ENCODE data around the gene FAM171A2. TPM values are rescaled to one million over a fixed set of nuclear protein-coding genes. Genes with fewer than 3 reads are reported as not detected.

FAM171A2 gene
- total RNA-seq, 4 donors from 2014 or later: 0.10 to 0.47 (median 0.23) TPM; not detected in 1

DNA sequence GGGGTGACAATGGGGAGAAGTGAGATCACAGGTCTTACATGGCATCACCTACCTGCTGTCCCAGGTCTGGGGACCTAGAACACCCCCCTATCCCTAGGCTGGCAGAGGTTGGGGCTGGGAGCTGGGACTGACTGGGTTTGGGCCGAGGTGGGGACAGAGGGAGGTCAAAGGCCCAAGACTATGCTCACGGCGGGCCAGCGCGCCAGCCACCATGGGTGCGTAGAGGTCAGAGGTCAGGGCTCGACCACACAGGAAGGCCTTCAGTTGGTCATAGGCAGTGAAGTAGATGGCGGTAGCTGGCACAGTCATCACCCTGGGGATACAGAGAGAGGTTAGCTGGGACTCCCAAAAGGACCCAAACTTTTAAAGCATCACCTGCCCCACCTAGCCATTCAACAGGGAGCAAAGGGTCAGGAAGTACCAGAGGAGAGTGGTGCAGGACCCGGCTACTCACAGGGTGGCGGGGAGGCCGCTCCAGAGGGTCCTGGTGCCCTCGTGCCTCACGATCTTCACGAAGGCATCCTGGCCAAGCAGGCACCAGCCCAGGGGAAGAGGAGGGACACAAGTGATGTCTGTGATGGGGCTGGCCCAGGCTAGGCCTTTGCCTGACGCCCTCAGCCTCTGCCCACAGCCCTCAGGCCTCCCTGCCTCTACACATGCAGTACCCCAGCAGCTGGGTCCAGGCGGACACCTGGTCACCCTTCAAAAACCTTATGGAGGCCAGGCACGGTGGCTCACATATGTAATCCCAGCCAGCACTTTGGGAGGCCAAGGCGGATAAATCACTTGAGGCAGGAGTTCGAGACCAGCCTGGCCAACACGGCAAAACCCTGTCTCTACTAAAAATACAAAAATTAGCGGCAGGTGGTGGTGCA is 42.2 kb downstream of the FAM171A2 start:
- H3K4me3 ChIP-seq: no peak overlapping the region
- H3K4me1 ChIP-seq: peaks cover 13 to 22% of the 10 kb centered on the region in 2 donors
- peaks cover 0 to 38% of the 10 kb centered on the region in 2 donors for H3K36me3 ChIP-seq
- DNase-seq (no peak), ATAC-seq (no peak)
- TF ChIP-seq, protein P1, sequence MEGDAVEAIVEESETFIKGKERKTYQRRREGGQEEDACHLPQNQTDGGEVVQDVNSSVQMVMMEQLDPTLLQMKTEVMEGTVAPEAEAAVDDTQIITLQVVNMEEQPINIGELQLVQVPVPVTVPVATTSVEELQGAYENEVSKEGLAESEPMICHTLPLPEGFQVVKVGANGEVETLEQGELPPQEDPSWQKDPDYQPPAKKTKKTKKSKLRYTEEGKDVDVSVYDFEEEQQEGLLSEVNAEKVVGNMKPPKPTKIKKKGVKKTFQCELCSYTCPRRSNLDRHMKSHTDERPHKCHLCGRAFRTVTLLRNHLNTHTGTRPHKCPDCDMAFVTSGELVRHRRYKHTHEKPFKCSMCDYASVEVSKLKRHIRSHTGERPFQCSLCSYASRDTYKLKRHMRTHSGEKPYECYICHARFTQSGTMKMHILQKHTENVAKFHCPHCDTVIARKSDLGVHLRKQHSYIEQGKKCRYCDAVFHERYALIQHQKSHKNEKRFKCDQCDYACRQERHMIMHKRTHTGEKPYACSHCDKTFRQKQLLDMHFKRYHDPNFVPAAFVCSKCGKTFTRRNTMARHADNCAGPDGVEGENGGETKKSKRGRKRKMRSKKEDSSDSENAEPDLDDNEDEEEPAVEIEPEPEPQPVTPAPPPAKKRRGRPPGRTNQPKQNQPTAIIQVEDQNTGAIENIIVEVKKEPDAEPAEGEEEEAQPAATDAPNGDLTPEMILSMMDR (IDR thresholded peaks at IDR 0.05 in 4 of 5, conservative IDR thresholded peaks at IDR 0.05 in 1 of 5): no peak
- no peak for TF ChIP-seq POLR2A (IDR thresholded peaks at IDR 0.05)
- H3K9me3 ChIP-seq: no peaks in the 10 kb centered on the region
- H3K27me3 ChIP-seq: peaks cover 9 to 12% (median 12%) of the 10 kb centered on the region in 3 donors
- no peak overlapping the region for H3K27ac ChIP-seq
- intact Hi-C loops (cut with DNase I; ENCODE audit: low total_unique reads) (loop anchor here (2.0 kb wide), 1 partner anchor 179 kb away; no protein-coding TSS in a partner anchor), in situ Hi-C loops (cut with MboI; ENCODE audit: low sequenced_read_pairs in 4 of 4) (loop anchor here in 2 of 4 donors (5.0 to 10.0 kb wide), 2 partner anchors 99 to 177 kb away; partner anchors contain the start of gene HROB (in 1 of the 2))

DNA sequence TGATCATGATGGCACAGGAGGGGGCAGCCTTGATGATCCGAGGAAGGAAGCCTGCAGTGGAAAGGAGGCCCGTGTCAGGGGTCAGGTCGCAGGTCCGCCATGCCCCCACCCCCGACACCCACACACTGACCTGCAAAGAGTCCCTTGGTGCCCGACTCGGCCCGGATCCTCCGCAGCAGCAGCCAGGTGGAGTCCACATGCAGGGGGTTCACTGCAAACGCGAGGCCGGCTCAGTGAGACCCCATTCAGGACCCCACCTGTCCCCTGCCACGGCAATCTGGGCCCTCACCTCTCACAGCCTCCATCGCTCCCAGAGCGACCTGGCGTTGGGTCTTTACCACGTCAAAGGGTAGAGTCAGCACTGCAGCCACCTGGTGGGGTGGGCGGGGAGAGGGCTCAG is 43.6 kb downstream of the FAM171A2 start:
- peaks cover 6 to 13% of the 10 kb centered on the region in 2 donors for H3K4me1 ChIP-seq
- peaks cover 21 to 25% (median 23%) of the 10 kb centered on the region in 3 donors for H3K27me3 ChIP-seq
- DNase-seq (no peak), ATAC-seq (no peak)
- TF ChIP-seq, protein P1 (IDR thresholded peaks at IDR 0.05 in 4 of 5, conservative IDR thresholded peaks at IDR 0.05 in 1 of 5): no peak
- TF ChIP-seq POLR2A (IDR thresholded peaks at IDR 0.05): no peak
- H3K9me3 ChIP-seq: no peaks in the 10 kb centered on the region
- peaks cover 0 to 38% of the 10 kb centered on the region in 2 donors for H3K36me3 ChIP-seq
- intact Hi-C loops (cut with DNase I; ENCODE audit: low total_unique reads): no loop called here
- in situ Hi-C loops (cut with MboI; ENCODE audit: low sequenced_read_pairs in 4 of 4): loop anchor here in 2 of 4 donors (5.0 to 10.0 kb wide), 2 partner anchors 98 to 175 kb away; partner anchors contain the start of gene HROB (in 1 of the 2)
- no peak overlapping the region for H3K27ac ChIP-seq
- H3K4me3 ChIP-seq: no peak overlapping the region

DNA sequence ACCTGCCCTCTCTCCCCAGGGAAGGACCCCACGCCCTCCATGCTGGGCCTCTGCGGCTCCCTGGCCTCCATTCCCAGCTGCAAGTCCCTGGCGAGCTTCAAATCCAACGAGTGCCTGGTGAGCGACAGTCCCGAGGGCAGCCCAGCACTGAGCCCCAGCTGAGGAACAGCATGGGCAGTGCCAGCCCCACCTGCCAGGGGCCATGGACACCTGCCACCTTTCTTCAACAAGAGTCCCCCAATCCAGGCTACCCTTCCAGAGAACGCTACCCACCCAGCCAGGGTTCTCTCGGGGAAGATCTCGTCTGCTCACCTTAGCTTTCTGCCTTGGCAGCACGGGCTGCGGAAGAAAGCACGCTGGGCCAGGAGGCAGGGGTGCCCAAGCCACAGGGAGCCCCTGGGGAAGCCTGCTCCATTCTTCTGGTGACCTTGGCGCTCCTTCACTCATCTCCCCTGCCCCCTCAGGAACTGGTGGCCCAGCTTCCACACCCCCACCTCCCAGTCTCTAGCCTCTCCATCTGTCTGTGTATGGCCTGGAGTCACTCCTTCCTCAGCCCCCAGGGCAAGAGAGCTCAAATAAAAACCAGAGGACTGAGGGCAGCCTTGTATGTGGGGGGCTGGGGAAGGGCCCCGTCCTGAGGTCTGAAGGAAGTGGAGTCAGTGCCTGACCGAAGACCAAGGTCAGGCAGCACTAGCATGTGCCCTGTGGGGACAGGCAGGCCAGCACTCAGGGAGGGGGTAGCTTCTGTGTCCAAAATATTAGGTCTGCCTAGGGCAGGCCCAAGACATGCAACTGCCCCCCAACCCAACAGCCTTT is 45.4 kb downstream of the FAM171A2 start:
- no peak for ATAC-seq
- peaks cover 36 to 40% (median 37%) of the 10 kb centered on the region in 3 donors for H3K27me3 ChIP-seq

DNA sequence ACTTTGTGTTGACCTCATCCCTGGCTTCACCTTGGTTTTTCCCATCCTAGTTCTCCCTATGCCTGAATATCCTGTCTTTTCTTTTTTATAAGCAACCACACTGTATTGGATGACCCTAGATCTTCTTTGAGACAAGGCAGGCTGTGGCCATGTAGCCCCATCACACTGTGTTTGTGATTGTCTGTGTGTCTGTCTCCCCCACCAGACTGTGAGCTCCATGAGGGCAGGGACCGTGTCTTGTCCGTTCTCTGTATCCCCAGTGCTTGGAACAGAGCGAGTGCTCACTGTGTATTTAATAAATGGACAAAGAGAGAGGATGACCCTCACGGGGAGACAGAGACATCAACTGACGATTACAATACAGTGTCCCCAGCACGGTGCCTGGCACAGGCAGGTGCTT is 46.1 kb downstream of the FAM171A2 start:
- Histone ChIP-seq H3K27ac (no peak overlapping the region), H3K4me1 (peaks cover 0 to 4% of the 10 kb centered on the region in 2 donors), H3K9me3 (no peaks in the 10 kb centered on the region), H3K4me3 (no peak overlapping the region), H3K36me3 (peaks cover 0 to 36% of the 10 kb centered on the region in 2 donors), H3K27me3 (peaks cover 36 to 40% (median 39%) of the 10 kb centered on the region in 3 donors)
- no peak for ATAC-seq
- no peak for DNase-seq
- in situ Hi-C loops (cut with MboI; ENCODE audit: low sequenced_read_pairs in 4 of 4) (no loop called here), intact Hi-C loops (cut with DNase I; ENCODE audit: low total_unique reads) (no loop called here)
- no peak for TF ChIP-seq POLR2A (IDR thresholded peaks at IDR 0.05)
- TF ChIP-seq, protein P1 (IDR thresholded peaks at IDR 0.05 in 4 of 5, conservative IDR thresholded peaks at IDR 0.05 in 1 of 5): no peak

More for the DNA sequence above, 45.4 kb downstream of the FAM171A2 start:
- no peak for DNase-seq
- H3K9me3 ChIP-seq: no peaks in the 10 kb centered on the region
- peaks cover 0 to 7% of the 10 kb centered on the region in 2 donors for H3K4me1 ChIP-seq
- in situ Hi-C loops (cut with MboI; ENCODE audit: low sequenced_read_pairs in 4 of 4) (no loop called here), intact Hi-C loops (cut with DNase I; ENCODE audit: low total_unique reads) (no loop called here)
- H3K27ac ChIP-seq: no peak overlapping the region
- no peak for TF ChIP-seq POLR2A (IDR thresholded peaks at IDR 0.05)
- TF ChIP-seq, protein P1 (IDR thresholded peaks at IDR 0.05 in 4 of 5, conservative IDR thresholded peaks at IDR 0.05 in 1 of 5): no peak
- peaks cover 0 to 38% of the 10 kb centered on the region in 2 donors for H3K36me3 ChIP-seq
- H3K4me3 ChIP-seq: no peak overlapping the region

All from gastrocnemius medialis (tissue), 4 donors.